HCT116 (cell line): ENCODE measurements around the gene MFGE8. TPM values are rescaled to one million over a fixed set of nuclear protein-coding genes. Genes with fewer than 3 reads are reported as not detected.

Experiments used
- ATAC-seq: fragments of 200-7000 bp; cut with Tn5 transposase; 2 replicates; pipeline ENCODE4 v1.9.1; 2020; ENCODE audit warnings: mild to moderate bottlenecking, moderate library complexity
- BruUV-seq: library from RNA; stranded (reverse); fragments of 400-500 nt; replicated peaks from 2 replicates; lab custom pipeline; 2021; lab: Mats Ljungman, UMichigan
- CTCF ChIA-PET: fragments of 300-600 bp; sonication (Branson Sonifier 250); formaldehyde crosslinking; loops from one replicate; lab custom pipeline; 2021; ENCODE audit warnings: antibody characterized with exemption; lab: Charles Lee
- POLR2A ChIA-PET: fragments of 300-600, 350-600 bp; sonication (Branson Sonifier 250); formaldehyde crosslinking; loops from one replicate; lab custom pipeline; 2021; ENCODE audit warnings: antibody characterized with exemption; lab: Charles Lee
- RAD21 ChIA-PET, 2 experiments: fragments of 300-600 bp; sonication (Branson Sonifier 250); formaldehyde crosslinking; loops; one replicate each; lab custom pipeline; 2023; ENCODE audit warnings: low total read pairs in 2 of 2; ENCODE audit not compliant: uncharacterized antibody in 2 of 2, unreplicated experiment in 2 of 2, low non-redundant PET in 1 of 2; lab: Charles Lee
- DNase-seq: peaks from one replicate; pipeline ENCODE4 v3.0.0-alpha.2; 2010; ENCODE audit warnings: low read depth, low spot score
- H2AFZ ChIP-seq: fragments of 200-600 bp; shearing (Covaris generic), sonication (generic); 2 replicates; pipeline ENCODE4 v1.6.1; 2017; ENCODE audit warnings: low read depth, mixed run types, mixed read lengths, antibody characterized with exemption, low read length; ENCODE audit not compliant: poor library complexity, severe bottlenecking
- H3K27ac ChIP-seq: 2 replicates; pipeline ENCODE4 v1.5.1; 2012; ENCODE audit warnings: low read depth, low read length
- H3K27me3 ChIP-seq: fragments of 200-600 bp; sonication (generic); 2 replicates; pipeline ENCODE4 v1.6.1; 2016; ENCODE audit warnings: mixed run types, low read length, mixed read lengths; ENCODE audit not compliant: insufficient read depth
- H3K36me3 ChIP-seq, 2 experiments: fragments of 200-500 bp in 1 of 2; fragments of 200-600 bp in 1 of 2; sonication (Bioruptor generic) in 1 of 2; sonication (generic) in 1 of 2; 2 replicates each; pipeline versions ENCODE4 v1.5.1 to v1.6.1; 2014 to 2016; ENCODE audit warnings: low read length in 2 of 2, inconsistent platforms in 1 of 2, mixed read lengths in 1 of 2, mixed run types in 1 of 2; ENCODE audit not compliant: insufficient read depth in 2 of 2, control insufficient read depth in 1 of 2
- H3K4me1 ChIP-seq, 2 experiments: fragments of 200-600 bp in 1 of 2; sonication (generic) in 1 of 2; 2 replicates each; pipeline versions ENCODE4 v1.5.1 to v1.6.1; 2012 to 2017; ENCODE audit warnings: low read length in 2 of 2, inconsistent platforms in 1 of 2, mild to moderate bottlenecking in 1 of 2, mixed read lengths in 1 of 2, mixed run types in 1 of 2, moderate library complexity in 1 of 2; ENCODE audit not compliant: insufficient read depth in 2 of 2, control insufficient read depth in 1 of 2
- H3K4me2 ChIP-seq: fragments of 200-600 bp; sonication (generic); 2 replicates; pipeline ENCODE4 v1.6.1; 2017; ENCODE audit warnings: mixed run types, low read length, mixed read lengths
- H3K4me3 ChIP-seq, 2 experiments: fragments of 200-600 bp in 1 of 2; sonication (generic) in 1 of 2; replicated peaks in 1 of 2; 2 replicates each; pipeline ENCODE4 v1.5.1; 2011 to 2016; ENCODE audit warnings: low read length in 2 of 2, control low read depth in 1 of 2, low read depth in 1 of 2, mild to moderate bottlenecking in 1 of 2, mixed read lengths in 1 of 2, mixed run types in 1 of 2
- H3K79me2 ChIP-seq: fragments of 200-600 bp; sonication (generic); 2 replicates; pipeline ENCODE4 v1.6.1; 2017; ENCODE audit warnings: mild to moderate bottlenecking, mixed run types, low read length, moderate library complexity, mixed read lengths; ENCODE audit not compliant: insufficient read depth
- H3K9ac ChIP-seq: fragments of 200-600 bp; sonication (generic); 2 replicates; pipeline ENCODE4 v1.6.1; 2016; ENCODE audit warnings: low read length, mixed read lengths
- H3K9me2 ChIP-seq: fragments of 200-600 bp; sonication (generic), shearing (Covaris generic); 2 replicates; pipeline ENCODE4 v1.6.1; 2017; ENCODE audit warnings: mixed run types, mild to moderate bottlenecking, moderate library complexity; ENCODE audit not compliant: insufficient read depth
- H3K9me3 ChIP-seq, 2 experiments: fragments of 200-500 bp in 1 of 2; fragments of 200-600 bp in 1 of 2; sonication (Bioruptor generic) in 1 of 2; sonication (generic) in 1 of 2; 2 replicates each; pipeline ENCODE4 v1.6.1; 2014 to 2017; ENCODE audit warnings: low read length in 2 of 2, mixed read lengths in 2 of 2, inconsistent platforms in 1 of 2, low read depth in 1 of 2, mild to moderate bottlenecking in 1 of 2, mixed run types in 1 of 2, moderate library complexity in 1 of 2; ENCODE audit not compliant: control insufficient read depth in 1 of 2, insufficient read depth in 1 of 2
- H4K20me1 ChIP-seq: fragments of 200-600 bp; sonication (generic), shearing (Covaris generic); 2 replicates; pipeline ENCODE4 v1.6.1; 2017; ENCODE audit warnings: mixed run types, mild to moderate bottlenecking, moderate library complexity; ENCODE audit not compliant: insufficient read depth
- CBX3 ChIP-seq: IDR thresholded peaks from 2 replicates; pipeline ENCODE4 v1.6.1; 2012; ENCODE audit warnings: low read depth
- CEBPB ChIP-seq: IDR thresholded peaks from 2 replicates; pipeline ENCODE4 v1.6.1; 2012; ENCODE audit warnings: low read depth
- EGR1 ChIP-seq: IDR thresholded peaks from 2 replicates; pipeline ENCODE4 v1.6.1; 2012; ENCODE audit warnings: low read depth
- ELF1 ChIP-seq: IDR thresholded peaks from 2 replicates; pipeline ENCODE4 v1.6.1; 2012; ENCODE audit warnings: low read depth, borderline replicate concordance
- MAX ChIP-seq: IDR thresholded peaks from 2 replicates; pipeline ENCODE4 v1.6.1; 2012
- POLR2AphosphoS5 ChIP-seq: IDR thresholded peaks from 2 replicates; pipeline ENCODE4 v1.6.1; 2011; ENCODE audit warnings: mild to moderate bottlenecking, low read depth, low read length, moderate library complexity
- REST ChIP-seq: IDR thresholded peaks from 2 replicates; pipeline ENCODE4 v1.6.1; 2012; ENCODE audit warnings: low read depth
- SIN3A ChIP-seq: IDR thresholded peaks from 2 replicates; pipeline ENCODE4 v1.6.1; 2012; ENCODE audit warnings: low read depth
- intact Hi-C: fragments of 100-400 bp; cut with micrococcal nuclease; formaldehyde crosslinking; loops from 2 replicates; pipeline ENCODE4 v1.10.0; 2022
- total RNA-seq: library from RNA; stranded (reverse); gene quantifications from one replicate; pipeline ENCODE4 v1.2.1, GENCODE V29; 2021; ENCODE audit not compliant: unreplicated experiment

MFGE8 gene
- total RNA-seq, 1 experiment from 2014 or later = 70.7 TPM

- BruUV-seq = no TSS peak
- RAD21 ChIA-PET = no interaction called here
Observed at GRCh38 chr15:88959445-88959844, 46.3 kb upstream of the MFGE8 start.

More at GRCh38 chr15:88959445-88959844, 46.3 kb upstream of the MFGE8 start:
- Histone ChIP-seq H3K4me3 (no peak overlapping the region), H2AFZ (no peak overlapping the region), H3K79me2 (no peaks in the 10 kb centered on the region), H3K27ac (no peak overlapping the region), H3K9ac (no peak overlapping the region), H3K9me2 (no peaks in the 10 kb centered on the region), H3K4me1 (no peaks in the 10 kb centered on the region), H3K9me3 (no peaks in the 10 kb centered on the region), H3K36me3 (no peaks in the 10 kb centered on the region), H3K4me2 (no peak overlapping the region), H4K20me1 (no peaks in the 10 kb centered on the region), H3K27me3 (no peaks in the 10 kb centered on the region)
- POLR2A ChIA-PET = no interaction called here
- ATAC-seq (no peak), DNase-seq (no peak)
- CTCF ChIA-PET = no interaction called here
- TF ChIP-seq ELF1 (no peak), REST (no peak), CBX3 (no peak), SIN3A (no peak), MAX (no peak), EGR1 (no peak), POLR2AphosphoS5 (no peak), CEBPB (no peak)
- intact Hi-C loops = no loop called here
